GM21423 (cell line): ENCODE data around the gene AGBL1.

ENCODE experiments used
- ATAC-seq: cut with Tn5 transposase; IDR thresholded peaks from one replicate; pipeline ENCODE4 v1.9.1; 2021; ENCODE audit warnings: mild to moderate bottlenecking, moderate library complexity; ENCODE audit not compliant: unreplicated experiment

Gene AGBL1

DNA sequence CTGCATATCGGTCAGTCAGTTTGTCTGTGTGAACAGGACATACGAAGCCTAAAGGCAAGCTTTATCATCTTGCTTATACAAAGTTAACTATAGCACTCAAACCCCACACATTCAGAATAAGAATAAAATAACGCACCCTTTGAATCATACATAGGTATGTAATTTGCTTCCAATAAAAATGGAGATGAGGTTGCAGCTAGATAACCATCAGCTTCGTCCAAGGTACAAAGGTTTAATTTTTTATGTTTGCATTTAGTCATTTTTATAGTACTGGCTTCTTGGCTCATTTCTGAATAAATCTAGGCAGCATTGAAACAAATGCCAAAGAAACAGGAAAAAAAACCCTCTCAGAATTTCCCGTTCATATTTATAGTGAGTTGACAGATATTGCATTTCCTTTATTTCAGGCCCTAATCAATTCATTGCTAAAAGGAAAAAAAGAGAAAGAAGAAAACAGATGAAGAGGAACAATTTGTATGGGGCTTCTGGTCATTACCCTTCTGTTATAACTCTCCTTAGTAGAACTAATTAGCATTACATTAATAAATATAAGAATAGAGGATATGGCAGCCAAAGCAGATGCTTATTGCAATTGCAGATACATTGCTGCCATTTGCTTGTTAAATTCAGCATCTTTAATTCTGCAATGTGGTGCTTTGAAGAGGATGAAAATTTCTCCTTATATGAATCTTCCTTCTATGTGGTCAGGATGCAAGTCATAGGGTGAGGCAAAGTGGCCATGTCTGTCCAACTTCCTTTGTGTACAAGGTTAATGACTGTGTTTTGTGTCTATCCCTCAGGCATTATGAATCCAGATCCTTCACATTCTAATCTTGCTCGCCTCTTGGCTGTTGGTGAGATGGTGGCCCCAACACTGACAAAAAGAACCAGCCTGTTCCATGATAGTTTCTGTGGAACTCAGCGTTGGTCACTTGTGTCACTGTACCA, 550.0 kb downstream of the AGBL1 start:
- ATAC-seq = no peak

DNA sequence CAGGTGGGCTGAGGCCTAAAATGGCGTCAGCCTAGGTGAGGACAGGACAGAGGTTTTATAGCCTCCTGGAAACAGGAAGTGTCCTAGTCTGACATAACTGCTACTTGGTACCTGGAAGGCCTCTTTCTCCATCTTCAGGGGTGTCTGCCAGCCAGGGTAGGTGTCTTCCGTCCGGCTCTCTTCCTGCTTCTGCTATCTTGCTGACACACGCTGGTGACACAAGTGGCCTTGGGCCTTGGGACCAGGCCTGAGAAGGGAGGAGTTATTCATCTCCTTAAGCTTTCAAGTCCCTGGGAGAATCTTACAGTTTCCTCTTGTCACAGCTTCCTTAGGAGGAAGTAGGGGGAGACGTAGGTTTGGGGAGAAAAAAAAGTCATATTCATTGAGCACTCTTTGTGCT, 551.3 kb downstream of the AGBL1 start:
- no peak for ATAC-seq

DNA sequence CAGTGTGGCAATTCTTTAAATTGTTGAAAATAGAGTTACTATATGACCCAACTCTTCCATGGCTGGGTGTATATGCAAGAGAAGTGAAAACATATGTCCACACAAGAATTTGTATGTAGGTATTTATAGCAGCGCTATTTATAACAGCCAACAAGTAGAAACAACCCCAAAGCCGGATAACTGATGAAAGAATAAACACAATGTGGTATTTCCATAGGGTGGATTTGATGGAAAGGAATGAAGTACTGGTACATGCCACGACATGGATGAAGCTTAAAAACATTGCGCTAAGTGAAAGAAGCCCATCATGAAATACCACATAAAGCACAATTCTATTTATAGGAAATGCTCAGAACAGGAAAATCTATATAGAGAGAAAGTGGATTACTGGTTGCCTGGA, 554.5 kb downstream of the AGBL1 start:
- no peak for ATAC-seq

DNA sequence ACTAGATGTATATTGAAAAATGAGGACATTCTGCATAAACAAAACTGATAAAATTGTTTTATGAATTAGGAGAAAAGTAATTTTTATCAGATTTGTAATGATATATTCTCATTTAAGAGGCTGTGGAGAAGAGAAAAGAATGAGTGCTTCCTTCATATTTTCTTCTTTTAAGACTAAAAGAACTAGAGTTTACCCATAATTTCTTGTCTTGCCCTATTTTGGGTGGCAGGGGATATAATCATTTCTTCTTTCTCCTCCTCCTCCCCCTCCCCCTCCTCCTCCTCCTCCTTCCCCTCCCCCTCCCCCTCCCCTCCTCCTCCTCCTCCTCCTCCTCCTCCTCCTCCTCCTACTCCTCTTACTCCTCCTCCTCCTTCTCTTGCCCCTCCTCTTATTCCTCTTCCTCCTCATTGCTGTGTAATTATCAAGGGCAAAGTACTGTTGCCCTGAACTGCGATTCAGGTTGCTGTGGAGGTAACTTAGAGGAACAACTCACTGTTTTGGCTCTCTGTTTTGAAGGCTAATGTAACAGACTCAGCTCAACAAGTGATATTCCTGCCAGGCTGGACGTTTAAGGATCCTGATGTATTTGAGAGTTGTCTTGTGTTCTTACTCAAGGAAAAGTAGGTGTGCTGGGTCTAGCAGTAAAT, 555.4 kb downstream of the AGBL1 start:
- no peak for ATAC-seq

DNA sequence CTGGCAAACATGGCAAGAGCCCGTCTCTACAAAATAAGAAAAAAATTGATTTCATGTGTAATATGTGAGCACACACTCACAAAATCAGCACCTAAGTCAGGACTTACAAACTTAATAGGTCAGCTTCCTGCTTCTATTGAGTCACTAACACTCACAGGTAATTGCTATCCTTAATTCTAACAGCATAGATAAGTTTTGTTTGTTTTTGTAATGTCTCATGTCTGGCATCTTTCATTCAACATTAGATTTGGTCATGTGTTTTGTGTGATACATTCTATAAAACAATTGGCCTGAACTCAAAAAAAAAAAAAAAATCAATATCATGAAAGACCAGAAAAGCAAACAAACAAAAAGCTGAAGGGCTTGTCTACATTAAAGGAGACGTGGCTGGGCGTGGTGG, 564.7 kb downstream of the AGBL1 start:
- ATAC-seq = no peak

DNA sequence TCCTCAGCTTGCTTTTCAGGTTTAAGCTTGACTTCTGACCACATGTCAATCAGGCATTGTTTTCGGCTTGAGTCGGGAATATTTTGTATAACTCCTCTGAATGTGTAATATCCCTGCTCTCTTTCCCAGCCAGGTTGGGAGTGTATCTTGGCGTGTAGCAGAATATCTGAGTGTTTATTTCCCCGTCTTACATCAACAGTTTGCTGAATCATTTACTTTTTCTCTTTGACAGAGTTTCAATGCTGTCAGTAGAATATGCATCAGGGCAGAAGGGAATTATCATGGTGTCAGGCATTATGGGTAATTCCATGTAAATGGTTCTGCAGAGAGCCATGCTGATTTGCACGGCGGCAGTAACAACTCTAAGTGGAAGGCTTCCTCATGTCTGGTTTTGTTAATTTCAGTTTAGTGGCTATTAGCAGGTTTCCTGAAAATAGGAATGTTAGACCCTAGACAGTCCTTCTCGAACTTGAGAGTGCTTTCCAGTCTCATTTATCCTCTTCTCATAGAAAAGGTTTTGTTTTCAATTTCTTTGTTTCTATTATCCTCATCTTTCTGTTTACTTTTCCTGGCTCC, 566.3 kb downstream of the AGBL1 start:
- ATAC-seq = no peak

DNA sequence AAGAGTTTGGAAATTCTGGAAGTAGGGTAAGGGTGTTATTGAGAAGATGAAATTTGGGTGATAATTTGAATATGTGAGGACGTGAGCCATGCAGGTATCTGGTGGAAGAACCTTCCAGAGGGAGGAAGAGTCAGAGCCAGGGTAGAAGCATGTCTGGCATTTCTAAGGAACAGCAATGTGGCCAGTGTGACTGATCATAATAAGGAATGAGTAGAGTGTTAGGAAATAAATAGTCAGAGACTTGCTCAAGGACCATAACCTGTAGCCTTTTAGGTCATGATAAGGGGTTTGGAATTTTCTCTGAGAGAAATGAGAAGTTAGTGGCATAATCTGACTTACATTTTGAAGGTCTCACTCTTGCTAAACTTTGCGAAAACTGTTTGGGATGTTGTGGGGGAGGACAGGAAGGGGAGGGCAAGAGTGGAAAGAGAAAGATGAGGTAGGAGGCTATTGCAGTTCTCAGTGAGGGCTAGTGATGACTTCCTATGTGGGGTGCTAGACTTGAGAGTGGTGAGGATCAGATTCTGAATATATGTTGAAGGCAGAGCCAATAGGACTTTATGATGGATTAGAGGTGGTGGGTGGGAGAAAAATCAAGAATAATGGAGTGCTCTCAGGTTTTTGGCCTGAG, 568.3 kb downstream of the AGBL1 start:
- no peak for ATAC-seq

DNA sequence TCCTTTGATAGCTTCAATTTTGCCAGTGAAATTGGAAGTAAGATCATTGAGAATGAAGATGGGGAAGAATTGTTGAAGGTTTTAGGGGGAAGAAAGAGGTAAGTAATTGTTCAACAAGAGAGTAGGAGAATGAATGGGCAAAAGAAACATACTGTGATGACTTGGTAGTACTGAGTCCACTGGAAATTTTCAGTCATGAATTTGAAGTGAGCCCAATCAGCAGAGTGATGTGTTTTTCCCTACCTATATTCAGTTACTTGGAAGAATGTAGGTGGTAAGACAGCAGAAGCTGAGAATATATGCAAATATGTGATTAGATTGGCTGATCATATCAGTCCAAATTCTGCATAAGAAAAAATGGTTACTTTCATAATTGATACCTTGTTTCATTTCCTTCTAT, 569.6 kb downstream of the AGBL1 start:
- ATAC-seq = no peak

DNA sequence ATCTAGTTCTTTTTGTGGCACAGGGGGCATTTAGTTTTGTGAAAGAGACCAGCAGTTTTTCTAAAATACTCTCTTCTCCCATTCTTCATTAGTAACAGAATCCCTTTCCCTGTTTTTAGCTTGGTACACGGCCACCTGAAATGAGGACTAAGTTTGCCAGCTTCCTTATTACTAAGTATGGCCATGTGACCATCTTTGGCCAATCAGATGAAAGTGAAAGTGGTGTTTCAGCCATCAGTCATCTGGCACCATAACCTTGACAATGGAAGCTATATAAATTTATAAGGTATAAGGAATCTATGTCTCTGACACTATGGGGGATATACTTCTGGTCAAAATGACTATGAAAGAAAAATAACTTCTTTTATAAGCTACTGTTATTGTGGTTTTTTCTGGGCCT, 570.4 kb downstream of the AGBL1 start:
- ATAC-seq = no peak

DNA sequence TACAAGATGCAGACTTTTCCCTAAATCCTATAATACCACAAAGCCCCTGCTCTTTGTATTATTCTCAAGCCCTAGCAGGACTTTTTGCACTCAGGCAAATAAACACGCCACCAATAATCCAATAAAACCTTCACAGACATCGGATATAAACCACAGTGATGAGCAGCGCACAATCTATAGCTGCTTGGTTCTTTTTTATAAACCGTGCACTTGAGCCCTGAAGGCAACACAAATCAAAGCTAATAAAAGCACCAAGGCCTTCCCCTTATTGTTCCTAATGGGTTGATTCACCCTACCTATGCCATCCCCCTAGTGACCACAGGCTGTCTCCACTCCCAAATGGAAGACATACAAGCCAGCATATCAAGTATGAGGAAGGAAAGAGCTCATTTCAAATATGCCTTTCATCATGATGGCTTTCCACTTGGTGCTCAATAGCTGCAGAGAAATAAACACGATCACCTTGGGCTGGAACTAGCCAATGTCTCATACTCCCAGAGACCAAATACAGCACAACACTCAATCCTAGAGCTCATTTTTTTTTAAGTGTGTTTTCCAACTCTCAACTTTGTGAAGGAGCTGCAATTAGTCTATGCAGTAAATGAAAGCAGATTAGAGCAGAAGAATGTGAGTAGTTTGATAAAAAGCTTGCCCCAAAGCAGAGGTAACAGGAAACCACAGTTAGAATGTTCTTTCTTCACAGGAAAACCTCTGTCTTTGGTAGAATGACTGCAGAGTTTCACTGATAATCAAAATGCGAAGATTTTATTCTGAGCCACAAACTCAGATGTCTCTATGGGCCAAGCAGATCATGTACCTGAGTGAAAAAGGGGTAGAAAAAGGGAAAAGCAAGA, 573.9 kb downstream of the AGBL1 start:
- ATAC-seq = no peak

DNA sequence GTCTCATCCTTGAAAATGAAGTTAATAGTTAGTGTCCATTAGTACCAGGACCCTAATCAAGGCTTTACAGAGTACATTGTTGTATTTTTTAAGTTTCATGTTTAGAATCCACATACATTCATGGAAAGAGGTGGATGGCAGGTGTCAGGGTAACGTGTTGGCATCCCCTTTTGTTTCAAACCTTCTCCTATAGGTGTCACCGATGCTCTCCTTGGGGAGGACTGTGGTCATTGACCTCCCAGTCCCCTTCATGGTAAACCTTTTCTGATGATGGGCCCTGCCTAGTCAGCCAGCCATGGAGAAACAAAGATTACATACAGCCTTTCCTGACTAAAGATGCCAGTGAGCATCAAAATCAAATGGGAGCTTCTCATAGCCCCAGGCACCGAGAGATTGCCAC, 574.8 kb downstream of the AGBL1 start:
- ATAC-seq = no peak

DNA sequence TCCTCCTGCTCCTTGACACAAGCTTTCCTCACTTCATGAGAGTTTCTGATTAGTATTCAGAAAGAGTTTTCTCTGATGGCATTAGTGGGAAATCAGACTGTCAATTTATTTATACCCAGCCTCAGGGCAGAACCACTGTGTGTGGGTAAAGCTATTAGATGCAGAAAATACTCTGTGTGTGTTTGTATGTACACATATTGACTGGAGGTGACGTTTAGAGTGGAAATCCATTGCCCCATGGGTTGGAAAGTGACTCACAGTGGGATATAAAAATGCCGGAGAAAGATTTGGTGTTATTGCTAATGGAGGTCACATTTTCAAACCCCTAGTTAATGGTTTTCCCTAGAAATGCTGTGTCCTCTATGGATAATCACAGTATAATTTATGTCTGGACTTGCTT, 577.6 kb downstream of the AGBL1 start:
- no peak for ATAC-seq

DNA sequence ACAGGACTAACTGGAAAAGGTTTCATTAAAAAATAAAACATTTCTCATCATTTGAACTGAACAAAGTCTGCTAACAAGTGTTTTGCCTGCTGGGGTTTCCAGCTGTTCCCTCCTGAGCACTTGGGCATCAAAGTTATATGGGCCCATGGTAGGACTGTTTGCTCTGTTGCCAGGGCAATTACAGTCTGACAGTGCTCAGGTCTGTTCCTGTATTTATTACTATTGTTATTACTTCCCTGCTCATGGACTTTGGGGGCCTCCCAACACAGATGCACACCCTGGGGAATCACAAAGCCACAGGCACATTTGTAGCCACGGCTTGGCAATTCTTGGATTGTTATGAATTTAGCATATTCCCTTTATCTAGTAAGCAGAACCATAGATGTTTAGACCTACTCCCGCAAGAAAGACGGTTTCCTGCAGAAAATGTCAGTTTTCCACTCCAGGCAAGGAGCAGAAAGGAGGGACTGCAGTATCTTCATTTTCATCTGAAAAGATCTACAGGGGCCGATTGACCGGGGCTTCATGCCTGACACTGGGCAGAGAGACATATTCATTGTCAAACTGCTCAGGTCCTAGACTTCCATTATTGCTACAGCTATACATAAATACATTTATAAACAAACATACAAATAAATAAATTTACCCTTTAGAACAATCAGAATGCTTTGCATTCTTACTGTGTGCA, 580.2 kb downstream of the AGBL1 start:
- ATAC-seq = no peak

DNA sequence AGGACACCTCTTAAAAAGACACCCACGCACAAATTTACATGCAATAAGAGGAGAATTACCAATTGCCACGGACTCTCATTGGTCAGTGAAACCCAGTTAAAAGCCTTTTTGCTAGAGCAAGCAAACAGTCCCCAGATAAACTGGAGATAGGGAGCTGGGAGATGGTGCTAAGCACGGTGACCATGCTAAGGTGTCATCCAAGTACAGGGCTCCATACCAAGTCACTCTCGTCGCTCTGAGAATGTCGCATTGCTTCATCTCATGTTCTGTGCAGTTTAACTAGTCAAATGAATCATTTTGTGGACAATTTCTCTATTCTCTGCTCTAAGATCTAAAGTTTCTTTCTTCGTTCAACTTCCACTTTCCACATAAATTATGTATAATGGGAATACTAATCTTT, 581.9 kb downstream of the AGBL1 start:
- ATAC-seq = no peak

DNA sequence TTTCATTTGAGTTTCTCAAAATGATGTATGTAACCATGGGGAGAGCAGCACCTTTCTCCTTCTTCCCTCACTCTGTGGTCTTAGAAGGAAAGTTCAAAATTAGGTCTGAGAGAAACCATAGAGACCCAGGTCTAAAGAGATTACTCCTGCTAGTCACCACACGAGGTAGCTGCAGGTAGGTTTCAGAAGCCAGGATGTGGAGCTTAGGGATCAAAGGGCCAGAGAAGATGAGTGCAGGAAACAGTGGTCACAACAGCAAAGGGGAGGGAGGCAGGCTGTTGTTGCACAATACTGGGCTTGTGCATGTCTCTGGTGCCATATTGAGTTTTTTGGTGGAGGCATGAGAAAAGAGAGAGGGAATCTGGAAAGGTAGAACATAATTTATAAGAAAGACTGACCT, 583.6 kb downstream of the AGBL1 start:
- ATAC-seq = no peak

DNA sequence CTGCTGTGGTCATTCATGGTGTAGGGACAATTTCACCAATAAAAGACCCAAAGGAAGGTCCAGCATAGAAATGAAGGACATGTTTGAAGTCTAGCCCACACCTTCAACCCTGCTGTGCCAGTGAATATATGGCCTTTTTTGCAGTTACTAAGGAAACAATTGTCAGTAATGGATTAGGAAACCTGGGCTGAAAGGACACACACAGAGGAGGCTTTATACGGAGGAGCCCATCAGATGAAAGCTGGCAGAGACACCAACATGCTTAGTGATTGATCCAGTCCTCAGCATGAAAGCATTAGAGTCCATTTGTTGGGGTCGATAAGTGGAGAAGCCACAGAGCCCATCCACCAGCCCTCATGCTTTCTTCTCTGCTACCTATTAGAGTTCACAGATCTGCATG, 584.3 kb downstream of the AGBL1 start:
- ATAC-seq = no peak

DNA sequence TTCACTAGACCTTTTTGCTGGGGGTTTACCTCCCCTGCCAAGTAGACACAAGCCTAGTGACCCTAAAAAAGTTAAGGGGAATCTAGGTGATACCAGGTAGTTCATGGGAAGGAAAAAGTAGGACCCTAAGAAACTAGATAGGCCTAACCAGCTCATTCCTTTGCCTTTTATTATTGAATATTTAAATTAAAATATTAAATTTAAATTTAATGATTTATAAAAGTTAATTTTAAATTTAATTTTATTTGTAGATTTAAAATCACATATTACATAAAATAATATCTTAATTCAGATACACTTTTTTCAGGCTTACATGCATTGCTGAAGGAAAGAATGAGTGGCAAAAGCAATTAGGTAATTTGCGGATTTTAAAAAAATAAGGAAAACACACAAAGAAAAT, 584.9 kb downstream of the AGBL1 start:
- no peak for ATAC-seq

DNA sequence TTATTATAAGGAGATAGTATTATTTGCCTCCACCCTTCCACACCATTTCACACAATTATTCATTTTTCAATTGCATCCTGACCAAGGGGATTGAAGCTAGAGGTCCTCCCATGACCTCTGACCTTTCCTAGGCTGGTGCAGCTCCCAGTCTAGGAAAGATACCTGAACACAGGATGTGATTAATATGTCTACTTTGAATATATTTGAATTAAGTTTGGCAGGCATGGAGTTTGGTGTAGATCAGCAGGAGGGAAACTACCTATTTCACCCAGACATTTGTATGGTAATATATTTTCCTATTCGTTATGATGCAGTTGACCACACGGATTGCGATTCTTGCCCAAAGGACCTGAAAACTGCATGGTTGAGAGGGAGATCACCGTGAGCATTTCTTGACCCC, 596.3 kb downstream of the AGBL1 start:
- ATAC-seq = no peak

DNA sequence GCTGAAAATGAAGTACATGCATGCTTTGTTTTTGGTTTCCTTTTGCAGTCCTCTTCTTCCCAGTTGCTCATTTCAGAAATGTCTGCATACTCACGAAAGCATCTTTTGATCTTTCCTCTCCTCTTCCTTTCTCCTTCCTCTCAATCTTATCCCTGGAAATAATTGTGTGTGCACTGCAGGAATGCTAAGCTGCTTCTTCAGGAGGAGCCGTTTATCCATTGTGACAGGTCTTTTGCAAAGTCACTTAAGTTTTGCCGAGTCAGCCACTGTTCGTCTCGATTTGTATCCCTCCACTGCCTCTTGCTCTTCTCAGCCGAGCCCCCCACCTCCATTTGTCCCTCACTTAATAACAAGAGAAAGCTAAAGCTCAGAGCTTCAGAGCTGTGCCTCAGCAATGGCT, 597.6 kb downstream of the AGBL1 start:
- ATAC-seq = no peak

DNA sequence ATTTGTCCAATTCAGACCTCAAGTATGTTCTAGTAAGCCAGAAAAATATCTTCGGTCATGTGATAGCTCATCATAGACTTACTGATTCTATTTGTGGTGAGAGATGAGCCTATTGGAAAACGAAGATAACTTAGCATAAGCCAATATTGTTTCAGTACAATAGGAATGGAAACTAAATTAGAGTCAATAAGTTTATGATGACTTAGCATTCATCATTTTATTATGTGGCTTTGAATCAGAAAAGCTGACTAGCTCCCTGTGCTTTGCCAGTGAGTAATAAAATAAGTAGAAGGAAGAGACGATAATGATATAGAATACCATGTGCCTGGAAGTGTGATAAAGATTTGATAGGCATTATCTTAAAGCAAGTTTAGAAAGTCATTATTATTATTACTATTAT, 605.6 kb downstream of the AGBL1 start:
- ATAC-seq = no peak
